Stimulated activated CD4-positive, alpha-beta T cell treated with anti-CD3 and anti-CD28 coated beads, Interleukin-15, amount 100 ng/mL, for 48 hours (primary cell): Measurements from ENCODE around the gene LIMA1.
"Not testable (repeated sequence)": the region's sequence is repeated elsewhere in the genome, so short reads cannot be mapped to it uniquely, and the experiment has no call there.

ENCODE experiments used
- DNase-seq, 2 donors: peaks; one replicate each; pipeline ENCODE4 v3.0.0-alpha.2; 2020; ENCODE audit warnings: low read depth in 2 of 2

The LIMA1 gene

GRCh38 chr12:50247665-50248064 lies 35.7 kb downstream of the LIMA1 start:
- not testable (repeated sequence) for DNase-seq

GRCh38 chr12:50246873-50247612 lies 36.3 kb downstream of the LIMA1 start:
- DNase-seq = peak; percentile 32 to 38

GRCh38 chr12:50246197-50246865 lies 37.0 kb downstream of the LIMA1 start:
- DNase-seq = no peak

- DNase-seq = no peak
Observed at GRCh38 chr12:50243507-50243906, 39.8 kb downstream of the LIMA1 start.

- DNase-seq = no peak
Observed at GRCh38 chr12:50242751-50243191, 40.5 kb downstream of the LIMA1 start.

- no peak for DNase-seq
Observed at GRCh38 chr12:50241178-50241577, 42.1 kb downstream of the LIMA1 start.

- DNase-seq = no peak
Observed at GRCh38 chr12:50240792-50241114, 42.6 kb downstream of the LIMA1 start.

GRCh38 chr12:50240096-50240791 lies 43.1 kb downstream of the LIMA1 start:
- DNase-seq = no peak

- DNase-seq = no peak
Observed at GRCh38 chr12:50239355-50239891, 43.9 kb downstream of the LIMA1 start.

GRCh38 chr12:50234347-50234746 lies 49.0 kb downstream of the LIMA1 start:
- DNase-seq = no peak

GRCh38 chr12:50232771-50233209 lies 50.5 kb downstream of the LIMA1 start:
- no peak for DNase-seq

GRCh38 chr12:50232206-50232605 lies 51.1 kb downstream of the LIMA1 start:
- DNase-seq = no peak

- no peak for DNase-seq
Observed at GRCh38 chr12:50231346-50231745, 52.0 kb downstream of the LIMA1 start.

GRCh38 chr12:50230217-50230616 lies 53.1 kb downstream of the LIMA1 start:
- DNase-seq = no peak

GRCh38 chr12:50224026-50224692 lies 59.2 kb downstream of the LIMA1 start:
- DNase-seq = peak in 1 of 2 donors; percentile 34

- DNase-seq = no peak
Observed at GRCh38 chr12:50222275-50222783, 61.0 kb downstream of the LIMA1 start.

GRCh38 chr12:50221228-50222008 lies 61.9 kb downstream of the LIMA1 start:
- DNase-seq = no peak

- peak; percentile 39 to 45 for DNase-seq
Observed at GRCh38 chr12:50220363-50220995, 62.8 kb downstream of the LIMA1 start.

- DNase-seq = no peak
Observed at GRCh38 chr12:50219544-50219943, 63.8 kb downstream of the LIMA1 start.

GRCh38 chr12:50219001-50219400 lies 64.3 kb downstream of the LIMA1 start:
- not testable (repeated sequence) for DNase-seq
